Dermis lymphatic vessel endothelial cell (primary cell): ENCODE measurements around the gene ZNF605. TPM values are rescaled to one million over a fixed set of nuclear protein-coding genes. Genes with fewer than 3 reads are reported as not detected.

Experiments used
- total RNA-seq: library from RNA; depleted of rRNA; stranded (reverse); fragments of >200 nt; gene quantifications from 2 replicates; pipeline ENCODE4 v1.2.1, GENCODE V29; 2014

The ZNF605 gene
- 3.9 and 4.1 TPM in 2 replicates for total RNA-seq

GRCh38 chr12:132956011-132956788 is at the start of gene ZNF605:
TSS of gene ZNF605 (minus strand) at chr12:132956306. CDS start at chr12:132945635, 10,671 bp downstream.

DNA sequence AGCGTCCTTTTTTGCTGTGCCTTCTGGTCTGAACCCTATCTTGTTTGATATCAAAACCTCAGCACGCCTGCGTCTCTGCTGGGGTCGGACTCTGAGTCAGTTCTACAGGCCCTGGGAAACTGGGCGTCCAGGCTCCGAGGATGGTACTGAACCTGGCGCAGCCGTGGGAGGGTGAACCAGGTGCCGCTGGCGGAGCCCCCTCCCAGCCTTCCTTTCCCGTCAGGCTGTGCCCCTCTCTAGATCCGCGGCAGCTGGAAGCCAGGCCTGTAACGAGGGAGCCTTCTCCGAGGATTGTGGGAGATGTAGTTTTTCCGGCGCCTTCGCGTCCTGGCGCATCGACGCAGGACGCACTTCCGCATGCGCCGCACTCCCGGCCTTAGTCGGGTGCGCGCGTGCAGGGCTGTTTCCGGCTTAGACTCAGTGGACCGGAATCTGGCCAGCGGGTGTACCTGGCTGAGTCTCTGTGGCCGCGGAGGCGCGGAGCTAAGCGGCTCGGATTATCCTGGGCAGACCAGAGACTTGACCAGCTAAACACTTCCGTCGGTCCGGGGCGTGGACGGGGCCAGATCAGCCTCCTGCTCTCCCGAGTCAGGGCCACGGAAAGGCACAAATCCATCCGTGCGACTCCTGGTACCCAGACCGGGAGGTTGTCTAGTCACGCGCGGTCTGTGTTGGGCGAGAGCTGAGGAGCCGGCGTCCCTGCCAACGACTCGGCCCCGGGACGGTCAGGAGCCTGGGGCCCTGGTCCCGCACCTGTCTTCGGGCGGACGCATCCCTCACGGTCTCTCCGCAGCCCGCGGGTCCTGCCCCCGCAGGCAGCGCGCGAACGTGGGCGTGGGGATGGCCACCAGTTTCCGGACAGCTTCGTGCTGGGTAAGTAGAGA is 30.1 kb upstream of the ZNF605 start, which contains the start of gene ZNF26:
TSS of gene ZNF26 (plus strand) at position 367 of the 884 bp plus-strand sequence. CDS start at position 841, 474 bp downstream.

GRCh38 chr12:132887513-132888351 is 68.4 kb downstream of the ZNF605 start, which contains the start of gene CHFR:
TSS of gene CHFR (minus strand) at chr12:132887605. CDS start at chr12:132887328, 277 bp downstream.

Other genes starting within 250 kb of the ZNF605 start
- 28.1 and 34.6 TPM in 2 replicates for gene PGAM5, start 245.5 kb downstream of the ZNF605 start, total RNA-seq
- gene ANKLE2, start 194.5 kb downstream of the ZNF605 start, total RNA-seq, result 34.0 and 38.1 TPM in 2 replicates
- gene GOLGA3, start 127.4 kb downstream of the ZNF605 start, total RNA-seq, result 57.8 and 69.5 TPM in 2 replicates
- 26.5 and 33.5 TPM in 2 replicates for gene CHFR, start 68.7 kb downstream of the ZNF605 start, total RNA-seq
- gene ZNF26, start 30.1 kb upstream of the ZNF605 start, total RNA-seq, result 8.9 and 12.0 TPM in 2 replicates
- gene ZNF84, start 81.2 kb upstream of the ZNF605 start, total RNA-seq, result 17.0 and 29.2 TPM in 2 replicates
- 48.8 and 53.5 TPM in 2 replicates for gene ZNF140, start 124.6 kb upstream of the ZNF605 start, total RNA-seq
- gene ZNF891, start 174.0 kb upstream of the ZNF605 start, total RNA-seq, result 0.54 and 0.86 TPM in 2 replicates
- 5.4 and 8.8 TPM in 2 replicates for gene ZNF10, start 174.3 kb upstream of the ZNF605 start, total RNA-seq
- gene ZNF268, start 225.2 kb upstream of the ZNF605 start, total RNA-seq, result 32.3 and 40.4 TPM in 2 replicates